A549 (cell line): ENCODE measurements around the gene CDHR2. TPM values are rescaled to one million over a fixed set of nuclear protein-coding genes. Genes with fewer than 3 reads are reported as not detected.

Experiments used
- ATAC-seq, 2 experiments: fragments of 200-7000 bp in 1 of 2; fragments of >200 bp in 1 of 2; cut with Nextera tagmentation in 1 of 2; cut with Tn5 transposase in 1 of 2; 3 replicates each; pipeline versions ENCODE4 v1.8.0 to v1.9.1; 2018 to 2020; ENCODE audit warnings: mild to moderate bottlenecking in 1 of 2, moderate library complexity in 1 of 2
- CTCF ChIA-PET: fragments of 300-600 bp; sonication (Branson Sonifier 250); formaldehyde crosslinking; extraction: SDS; loops from one replicate; lab custom pipeline; 2021; ENCODE audit warnings: antibody characterized with exemption, inconsistent platforms; lab: Yijun Ruan, JAX
- POLR2A ChIA-PET: fragments of 350-600 bp; formaldehyde crosslinking; extraction: SDS; loops from one replicate; lab custom pipeline; 2021; ENCODE audit warnings: antibody characterized with exemption, inconsistent platforms; lab: Yijun Ruan, JAX
- DNase-seq, 2 experiments: peaks; one replicate each; pipeline versions ENCODE4 v3.0.0 to v3.0.0-alpha.2; 2011 to 2016; ENCODE audit warnings: low read depth in 1 of 2, low spot score in 1 of 2
- FAIRE-seq: peaks from 2 replicates; lab custom pipeline; 2011; peaks lifted over from hg19 to GRCh38; lab: Jason Lieb, UNC
- H3K27ac ChIP-seq, 2 experiments: fragments of >200 bp; sonication (Bioruptor Twin); formaldehyde crosslinking; 3 replicates each; pipeline ENCODE4 v1.5.1; 2016 to 2017
- H3K4me1 ChIP-seq: fragments of >200 bp; sonication (Bioruptor Twin); formaldehyde crosslinking; 3 replicates; pipeline ENCODE4 v1.6.1; 2016
- H3K4me2 ChIP-seq: fragments of >200 bp; sonication (Bioruptor Twin); formaldehyde crosslinking; 3 replicates; pipeline ENCODE4 v1.6.1; 2016
- H3K4me3 ChIP-seq: fragments of >200 bp; sonication (Bioruptor Twin); formaldehyde crosslinking; 3 replicates; pipeline ENCODE4 v1.5.1; 2016
- H3K9me3 ChIP-seq: fragments of >200 bp; sonication (Bioruptor Twin); formaldehyde crosslinking; 3 replicates; pipeline ENCODE4 v1.6.1; 2016
- ATOH8 ChIP-seq: fragments of 250-450 bp; sonication (Bioruptor Pico); IDR thresholded peaks from 2 replicates; pipeline ENCODE4 v1.5.0; 2020; ENCODE audit warnings: low read depth, mild to moderate bottlenecking, moderate library complexity
- BHLHE40 ChIP-seq: IDR thresholded peaks from 2 replicates; pipeline ENCODE4 v1.6.1; 2012; ENCODE audit warnings: low read depth, low read length, inconsistent platforms
- CEBPB ChIP-seq, 2 experiments: fragments of >200 bp in 1 of 2; sonication (Bioruptor Twin) in 1 of 2; formaldehyde crosslinking in 1 of 2; IDR thresholded peaks; 2 replicates each; pipeline ENCODE4 v1.6.1; 2012 to 2016
- E2F6 ChIP-seq: IDR thresholded peaks from 2 replicates; pipeline ENCODE4 v1.6.1; 2012; ENCODE audit warnings: low read depth, borderline replicate concordance
- ESRRA ChIP-seq: fragments of 150-350 bp; IDR thresholded peaks from 2 replicates; pipeline ENCODE4 v1.6.1; 2014; ENCODE audit warnings: mild to moderate bottlenecking, low read length, borderline replicate concordance
- GATA3 ChIP-seq: IDR thresholded peaks from 2 replicates; pipeline ENCODE4 v1.6.1; 2012; ENCODE audit warnings: borderline replicate concordance
- HDAC2 ChIP-seq: fragments of 200-600 bp; sonication (generic); IDR thresholded peaks from 2 replicates; pipeline ENCODE4 v1.6.1; 2016
- HES2 ChIP-seq: fragments of >200 bp; sonication (Bioruptor Twin); formaldehyde crosslinking; IDR thresholded peaks from 2 replicates; pipeline ENCODE4 v1.6.1; 2016
- JUNB ChIP-seq: fragments of >200 bp; sonication (Bioruptor Twin); formaldehyde crosslinking; IDR thresholded peaks from 2 replicates; pipeline ENCODE4 v1.6.1; 2016
- KDM1A ChIP-seq: fragments of 200-600 bp; sonication (generic); IDR thresholded peaks from 2 replicates; pipeline ENCODE4 v1.6.1; 2016; ENCODE audit warnings: low read depth, mild to moderate bottlenecking
- MAFK ChIP-seq: fragments of 450-650 bp; IDR thresholded peaks from 2 replicates; pipeline ENCODE4 v1.6.1; 2014; ENCODE audit not compliant: partially characterized antibody
- MAX ChIP-seq: IDR thresholded peaks from 2 replicates; pipeline ENCODE4 v1.6.1; 2012
- MYC ChIP-seq: IDR thresholded peaks from 2 replicates; pipeline ENCODE4 v1.6.1; 2012; ENCODE audit warnings: mild to moderate bottlenecking, inconsistent platforms, low read length, improper control_type of control experiment, borderline replicate concordance
- RARB ChIP-seq: fragments of 250-450 bp; sonication (Bioruptor Pico); IDR thresholded peaks from 2 replicates; pipeline ENCODE4 v1.8.0; 2021; ENCODE audit warnings: mild to moderate bottlenecking, moderate library complexity
- RFX5 ChIP-seq: fragments of 450-650 bp; IDR thresholded peaks from 2 replicates; pipeline ENCODE4 v1.7.1; 2014; ENCODE audit warnings: antibody characterized with exemption, mild to moderate bottlenecking, moderate library complexity
- RNF2 ChIP-seq: fragments of 200-600 bp; sonication (generic); IDR thresholded peaks from 2 replicates; pipeline ENCODE4 v1.6.1; 2016; ENCODE audit warnings: low read depth, mild to moderate bottlenecking, antibody characterized with exemption, moderate library complexity, borderline replicate concordance
- TFCP2L1 ChIP-seq: fragments of 250-450 bp; sonication (Bioruptor Pico); IDR thresholded peaks from 2 replicates; pipeline ENCODE4 v1.5.0; 2021; ENCODE audit warnings: mild to moderate bottlenecking
- USF2 ChIP-seq: fragments of 450-650 bp; IDR thresholded peaks from 2 replicates; pipeline ENCODE4 v1.6.1; 2014; ENCODE audit warnings: antibody characterized with exemption
- ZC3H11A ChIP-seq: fragments of 450-650 bp; IDR thresholded peaks from 2 replicates; pipeline ENCODE4 v1.6.1; 2014; ENCODE audit warnings: antibody characterized with exemption, mild to moderate bottlenecking
- ZNF302 ChIP-seq: fragments of 250-450 bp; sonication (Bioruptor Pico); IDR thresholded peaks from 2 replicates; pipeline ENCODE4 v1.9.0; 2021; ENCODE audit warnings: inconsistent platforms, mild to moderate bottlenecking, moderate library complexity
- WGBS: methylation state at CpG from one replicate; pipeline ENCODE4 v1.1.6; 2017; ENCODE audit errors: missing lambda C conversion rate; 5-methylcytosine and 5-hydroxymethylcytosine counted together
- polyA plus RNA-seq, 4 experiments: library from polyadenylated mRNA; depleted of rRNA in 3 of 4; stranded (reverse); fragments of >200 nt; fragmentation: RNase III in 1 of 4; extraction: RNeasy Plus Mini Kit Qiagen cat#74134 plus additional on column Dnase treatment in 1 of 4; gene quantifications; 2 replicates in 3 of 4; 3 replicates in 1 of 4; pipeline ENCODE4 v1.2.3, GENCODE V29; 2011 to 2017

The CDHR2 gene
- polyA plus RNA-seq, 2 of the 4 experiments (the other 2 are of a cell fraction), result 0.09 TPM; not detected in 1

GRCh38 chr5:176535101-176535663 lies 14.0 kb upstream of the CDHR2 start:
- no peak for ATAC-seq
- peak overlapping the region; percentile 97 for H3K4me2 ChIP-seq
- 62% methylated on average over 11 of the region's 11 CpGs for WGBS
- H3K4me1 ChIP-seq, result peaks cover 49% of the 10 kb centered on the region
- no peaks in the 10 kb centered on the region for H3K9me3 ChIP-seq
- H3K4me3 ChIP-seq, result peak overlapping the region; percentile 84
- peak in 1 of 2 experiments; percentile 45 for DNase-seq
- TF ChIP-seq JUNB (no peak), MAFK (no peak), RFX5 (no peak), RARB (CRISPR knock-in tag) (no peak), RNF2 (no peak)
- ChIA-PET CTCF (interaction anchor here (1.1 to 6.2 kb wide), 6 partner anchors 12 to 805 kb away, joined by 3 to 37 read pairs (median 4); partner anchors contain the start of genes CLTB and FAF2), POLR2A (interaction anchor here (0.8 to 1.3 kb wide), 2 partner anchors 62 to 87 kb away, joined by 3 to 5 read pairs; partner anchors contain the start of gene FAF2)
- FAIRE-seq, result no peak
- peak overlapping the region; percentile 95 to 97 for H3K27ac ChIP-seq

GRCh38 chr5:176535664-176536131 lies 13.4 kb upstream of the CDHR2 start:
- no peak for FAIRE-seq
- Histone ChIP-seq H3K4me3 (peak overlapping the region; percentile 84), H3K4me1 (peaks cover 53% of the 10 kb centered on the region), H3K4me2 (peak overlapping the region; percentile 97), H3K27ac (peak overlapping the region; percentile 95 to 97), H3K9me3 (no peaks in the 10 kb centered on the region)
- ATAC-seq, result no peak
- no peak for DNase-seq
- WGBS, result 7% methylated on average over 9 of the region's 9 CpGs
- POLR2A ChIA-PET, result interaction anchor here (0.7 to 1.3 kb wide), 3 partner anchors 63 to 88 kb away, joined by 3 to 10 read pairs (median 5); partner anchors contain the start of gene FAF2
- TF ChIP-seq ZNF302 (CRISPR knock-in tag), result no peak
- TF ChIP-seq ESRRA, result peak; percentile 14; the same call in 1 of the 2 replicates
- TF ChIP-seq ZC3H11A, result no peak
- TF ChIP-seq, all 56 proteins: peak for 1
- CTCF ChIA-PET, result interaction anchor here (1.1 to 6.2 kb wide), 5 partner anchors 22 to 806 kb away, joined by 3 to 37 read pairs (median 5); partner anchors contain the start of genes CLTB and FAF2

GRCh38 chr5:176536132-176536901 lies 12.8 kb upstream of the CDHR2 start:
- Histone ChIP-seq H3K4me1 (peaks cover 50% of the 10 kb centered on the region), H3K27ac (peak overlapping the region; percentile 95 to 97), H3K9me3 (no peaks in the 10 kb centered on the region), H3K4me2 (peak overlapping the region; percentile 97), H3K4me3 (peak overlapping the region; percentile 84)
- ATAC-seq (peak; percentile 32 to 58; a peak in 4 of 6 replicates), FAIRE-seq (no peak), DNase-seq (peak; percentile 59 to 77)
- TF ChIP-seq ATOH8 (CRISPR knock-in tag), result peak; percentile 27; the same call in 1 of the 2 replicates
- peak; percentile 29; the same call in 1 of the 2 replicates for TF ChIP-seq GATA3
- 0 out of 2 replicates have a peak, but pooled peaks have one; percentile 17 for TF ChIP-seq TFCP2L1 (CRISPR knock-in tag)
- no peak for TF ChIP-seq BHLHE40
- TF ChIP-seq E2F6, result 0 out of 2 replicates have a peak, but pooled peaks have one; percentile 14
- TF ChIP-seq KDM1A, result peak; percentile 86
- TF ChIP-seq MYC, result peak; percentile 96
- TF ChIP-seq MAX, result peak; percentile 98
- TF ChIP-seq ESRRA, result 0 out of 2 replicates have a peak, but pooled peaks have one; percentile 38
- TF ChIP-seq HES2, result no peak
- TF ChIP-seq USF2, result no peak
- no peak for TF ChIP-seq CEBPB (IDR thresholded peaks at IDR 0.05)
- 0 out of 2 replicates have a peak, but pooled peaks have one; percentile 20 for TF ChIP-seq HDAC2
- TF ChIP-seq RARB (CRISPR knock-in tag), result no peak
- ChIA-PET POLR2A (interaction anchor here (0.5 to 1.9 kb wide), 10 partner anchors 13 to 412 kb away, joined by 3 to 11 read pairs (median 4); partner anchors contain the start of genes CLTB, FAF2, KIAA1191 and NOP16), CTCF (interaction anchor here (1.0 to 6.2 kb wide), 6 partner anchors 13 to 806 kb away, joined by 3 to 37 read pairs (median 4); partner anchors contain the start of genes CDHR2, CLTB and FAF2)
- WGBS, result 2% methylated on average over 28 of the region's 43 CpGs
